Spleen (tissue), 7 donors: ENCODE results near the gene RPGRIP1L.

Experiments used
- POLR2A ChIP-seq, 3 donors: fragments of 450-650 bp; IDR thresholded peaks; one replicate each; pipeline ENCODE4 v1.5.1; 2017; ENCODE audit warnings: antibody characterized with exemption in 3 of 3, mild to moderate bottlenecking in 1 of 3
- TF ChIP-seq, protein P1 (sequence below), 11 experiments: fragments of 200-600 bp in 7 of 11; fragments of 450-650 bp in 4 of 11; sonication (generic) in 4 of 11; IDR thresholded peaks in 8 of 11; conservative IDR thresholded peaks in 3 of 11; 1 replicate in 7 of 11; 2 replicates in 4 of 11; pipeline versions ENCODE4 v1.4.0 to v1.8.0; 2016 to 2021; ENCODE audit warnings: antibody characterized with exemption in 11 of 11, inconsistent platforms in 4 of 11, mild to moderate bottlenecking in 1 of 11
- donor health status: DM: no; HTN: no; CAD: no; lungs with moderate emphysema.
- donor health status: DM: no; HTN: no; CAD: no.
- donor health status: DM: no; HTN: no; CAD: no.

DNA sequence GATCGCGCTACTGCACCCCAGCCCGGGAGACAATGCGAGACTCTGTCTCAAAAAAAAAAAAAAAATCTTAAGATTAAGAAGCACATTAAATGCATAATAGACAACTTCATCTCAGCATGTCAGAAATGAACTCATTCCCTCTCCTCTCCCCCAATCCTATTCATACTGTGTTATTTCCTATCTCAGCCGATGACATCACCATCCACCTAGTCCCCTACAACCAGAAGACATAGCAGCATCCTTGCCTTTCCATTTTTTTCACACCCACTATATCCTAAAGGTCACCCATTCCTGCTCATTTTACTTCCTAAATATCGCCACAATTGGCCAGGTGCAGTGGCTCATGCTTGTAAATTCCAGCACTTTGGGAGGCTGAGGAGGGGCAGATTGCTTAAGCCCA, 81.3 kb downstream of the RPGRIP1L start:
- TF ChIP-seq POLR2A (IDR thresholded peaks at IDR 0.05): no peak
- TF ChIP-seq, protein P1, sequence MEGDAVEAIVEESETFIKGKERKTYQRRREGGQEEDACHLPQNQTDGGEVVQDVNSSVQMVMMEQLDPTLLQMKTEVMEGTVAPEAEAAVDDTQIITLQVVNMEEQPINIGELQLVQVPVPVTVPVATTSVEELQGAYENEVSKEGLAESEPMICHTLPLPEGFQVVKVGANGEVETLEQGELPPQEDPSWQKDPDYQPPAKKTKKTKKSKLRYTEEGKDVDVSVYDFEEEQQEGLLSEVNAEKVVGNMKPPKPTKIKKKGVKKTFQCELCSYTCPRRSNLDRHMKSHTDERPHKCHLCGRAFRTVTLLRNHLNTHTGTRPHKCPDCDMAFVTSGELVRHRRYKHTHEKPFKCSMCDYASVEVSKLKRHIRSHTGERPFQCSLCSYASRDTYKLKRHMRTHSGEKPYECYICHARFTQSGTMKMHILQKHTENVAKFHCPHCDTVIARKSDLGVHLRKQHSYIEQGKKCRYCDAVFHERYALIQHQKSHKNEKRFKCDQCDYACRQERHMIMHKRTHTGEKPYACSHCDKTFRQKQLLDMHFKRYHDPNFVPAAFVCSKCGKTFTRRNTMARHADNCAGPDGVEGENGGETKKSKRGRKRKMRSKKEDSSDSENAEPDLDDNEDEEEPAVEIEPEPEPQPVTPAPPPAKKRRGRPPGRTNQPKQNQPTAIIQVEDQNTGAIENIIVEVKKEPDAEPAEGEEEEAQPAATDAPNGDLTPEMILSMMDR (IDR thresholded peaks at IDR 0.05 in 8 of 11, conservative IDR thresholded peaks at IDR 0.05 in 3 of 11): no peak
